Measurements from ENCODE around the gene PINK1.
"Not testable (repeated sequence)": the region's sequence is repeated elsewhere in the genome, so short reads cannot be mapped to it uniquely, and the experiment has no call there.

PINK1 gene

GRCh38 chr1:20648438-20648837, 15.2 kb downstream of the PINK1 start:
- DNase-seq (ENCODE audit: low spot score) = no peak

GRCh38 chr1:20648946-20649345, 15.7 kb downstream of the PINK1 start:
- DNase-seq (ENCODE audit: low spot score) = no peak

GRCh38 chr1:20652300-20652699, 19.0 kb downstream of the PINK1 start:
- no peak for DNase-seq (ENCODE audit: low spot score)

- DNase-seq (ENCODE audit: low spot score) = peak; percentile 24
Observed at GRCh38 chr1:20654104-20654690, 20.9 kb downstream of the PINK1 start.

GRCh38 chr1:20657024-20657423, 23.8 kb downstream of the PINK1 start:
- no peak for DNase-seq (ENCODE audit: low spot score)

GRCh38 chr1:20658166-20658915, 25.1 kb downstream of the PINK1 start:
- DNase-seq (ENCODE audit: low spot score) = no peak

- no peak for DNase-seq (ENCODE audit: low spot score)
Observed at GRCh38 chr1:20660363-20660762, 27.1 kb downstream of the PINK1 start.

GRCh38 chr1:20660847-20661206, 27.6 kb downstream of the PINK1 start:
- DNase-seq (ENCODE audit: low spot score) = peak; percentile 31

- DNase-seq (ENCODE audit: low spot score) = peak; percentile 99
Observed at GRCh38 chr1:20661207-20662109, 28.2 kb downstream of the PINK1 start, which contains the start of gene DDOST. TSS of gene DDOST (minus strand) at chr1:20661369. CDS start at chr1:20661350, 19 bp downstream.

- DNase-seq (ENCODE audit: low spot score) = no peak
Observed at GRCh38 chr1:20662110-20662475, 28.8 kb downstream of the PINK1 start.

- no peak for DNase-seq (ENCODE audit: low spot score)
Observed at GRCh38 chr1:20663365-20663764, 30.1 kb downstream of the PINK1 start.

- no peak for DNase-seq (ENCODE audit: low spot score)
Observed at GRCh38 chr1:20663969-20664715, 30.9 kb downstream of the PINK1 start.

- DNase-seq (ENCODE audit: low spot score) = no peak
Observed at GRCh38 chr1:20665726-20666125, 32.5 kb downstream of the PINK1 start.

GRCh38 chr1:20666146-20666545, 32.9 kb downstream of the PINK1 start:
- DNase-seq (ENCODE audit: low spot score) = no peak

GRCh38 chr1:20666804-20667203, 33.5 kb downstream of the PINK1 start:
- no peak for DNase-seq (ENCODE audit: low spot score)

- no peak for DNase-seq (ENCODE audit: low spot score)
Observed at GRCh38 chr1:20668581-20668980, 35.3 kb downstream of the PINK1 start.

- DNase-seq (ENCODE audit: low spot score) = no peak
Observed at GRCh38 chr1:20670936-20671335, 37.7 kb downstream of the PINK1 start.

GRCh38 chr1:20672265-20672632, 39.0 kb downstream of the PINK1 start:
- no peak for DNase-seq (ENCODE audit: low spot score)

- DNase-seq (ENCODE audit: low spot score) = not testable (repeated sequence)
Observed at GRCh38 chr1:20673626-20674025, 40.4 kb downstream of the PINK1 start.

- no peak for DNase-seq (ENCODE audit: low spot score)
Observed at GRCh38 chr1:20678599-20678998, 45.3 kb downstream of the PINK1 start.

- no peak for DNase-seq (ENCODE audit: low spot score)
Observed at GRCh38 chr1:20680269-20680668, 47.0 kb downstream of the PINK1 start.

GRCh38 chr1:20681999-20682398, 48.7 kb downstream of the PINK1 start:
- DNase-seq (ENCODE audit: low spot score) = no peak
